Central memory CD8-positive, alpha-beta T cell (primary cell): Measurements from ENCODE around the gene NAT14.
A peak's percentile ranks its signal among the peaks of the same experiment; 100 is the strongest.

ENCODE experiments used
- ATAC-seq: fragments of 150-1000 bp; cut with Tn5 transposase; replicated peaks from 2 replicates; pipeline ENCODE4 v1.10.0; 2022; ENCODE audit warnings: mild to moderate bottlenecking, moderate FRiP score, moderate number of reproducible peaks; ENCODE audit not compliant: poor library complexity, severe bottlenecking; ENCODE audit errors: extremely low read depth
- DNase-seq, 2 donors: peaks; one replicate each; pipeline ENCODE4 v3.0.0; 2021; ENCODE audit warnings: low spot score in 2 of 2
- H3K27ac Mint-ChIP-seq: one replicate; pipeline ENCODE4 v1.8.0; 2022; ENCODE audit warnings: low read depth, mild to moderate bottlenecking, moderate library complexity, mixed read lengths
- H3K27me3 Mint-ChIP-seq: one replicate; pipeline ENCODE4 v1.8.0; 2022; ENCODE audit warnings: mixed read lengths
- H3K36me3 Mint-ChIP-seq: one replicate; pipeline ENCODE4 v1.8.0; 2022; ENCODE audit warnings: mild to moderate bottlenecking, moderate library complexity, mixed read lengths; ENCODE audit not compliant: insufficient read depth
- H3K4me1 Mint-ChIP-seq: one replicate; pipeline ENCODE4 v1.8.0; 2022; ENCODE audit warnings: mixed read lengths
- H3K4me3 Mint-ChIP-seq: one replicate; pipeline ENCODE4 v1.8.0; 2022; ENCODE audit warnings: mild to moderate bottlenecking, moderate library complexity, mixed read lengths
- H3K9me3 Mint-ChIP-seq: one replicate; pipeline ENCODE4 v1.8.0; 2022; ENCODE audit warnings: mixed read lengths

NAT14 gene

GRCh38 chr19:55479451-55480230 lies 5.3 kb upstream of the NAT14 start:
- H3K9me3 Mint-ChIP-seq = no peaks in the 10 kb centered on the region
- H3K27ac Mint-ChIP-seq = no peak overlapping the region
- no peak overlapping the region for H3K4me3 Mint-ChIP-seq
- H3K4me1 Mint-ChIP-seq = peaks cover 38% of the 10 kb centered on the region
- no peaks in the 10 kb centered on the region for H3K27me3 Mint-ChIP-seq
- peaks cover 18% of the 10 kb centered on the region for H3K36me3 Mint-ChIP-seq
- no peak for ATAC-seq
- DNase-seq = no peak

- ATAC-seq = no peak
- Mint-ChIP-seq H3K4me1 (peaks cover 43% of the 10 kb centered on the region), H3K4me3 (no peak overlapping the region), H3K9me3 (no peaks in the 10 kb centered on the region), H3K27me3 (no peaks in the 10 kb centered on the region), H3K36me3 (peaks cover 22% of the 10 kb centered on the region), H3K27ac (no peak overlapping the region)
- no peak for DNase-seq
Observed at GRCh38 chr19:55481148-55481793, 3.7 kb upstream of the NAT14 start.

- H3K27me3 Mint-ChIP-seq = no peaks in the 10 kb centered on the region
- no peak overlapping the region for H3K4me3 Mint-ChIP-seq
- ATAC-seq = no peak
- peaks cover 44% of the 10 kb centered on the region for H3K4me1 Mint-ChIP-seq
- no peak for DNase-seq
- H3K27ac Mint-ChIP-seq = no peak overlapping the region
- peaks cover 19% of the 10 kb centered on the region for H3K36me3 Mint-ChIP-seq
- no peaks in the 10 kb centered on the region for H3K9me3 Mint-ChIP-seq
Observed at GRCh38 chr19:55481794-55482155, 3.2 kb upstream of the NAT14 start.

- H3K27ac Mint-ChIP-seq = no peak overlapping the region
- no peak for DNase-seq
- peaks cover 38% of the 10 kb centered on the region for H3K4me1 Mint-ChIP-seq
- peaks cover 17% of the 10 kb centered on the region for H3K36me3 Mint-ChIP-seq
- no peaks in the 10 kb centered on the region for H3K27me3 Mint-ChIP-seq
- no peak overlapping the region for H3K4me3 Mint-ChIP-seq
- ATAC-seq = no peak
- H3K9me3 Mint-ChIP-seq = no peaks in the 10 kb centered on the region
Observed at GRCh38 chr19:55482156-55482961, 2.6 kb upstream of the NAT14 start.

- Mint-ChIP-seq H3K27ac (no peak overlapping the region), H3K36me3 (peaks cover 17% of the 10 kb centered on the region), H3K4me3 (no peak overlapping the region), H3K27me3 (no peaks in the 10 kb centered on the region), H3K9me3 (no peaks in the 10 kb centered on the region), H3K4me1 (peaks cover 31% of the 10 kb centered on the region)
- ATAC-seq = no peak
- no peak for DNase-seq
Observed at GRCh38 chr19:55482967-55483705, 1.9 kb upstream of the NAT14 start.

GRCh38 chr19:55483706-55484592 lies 1.0 kb upstream of the NAT14 start:
- no peak for DNase-seq
- ATAC-seq = no peak
- Mint-ChIP-seq H3K9me3 (no peaks in the 10 kb centered on the region), H3K27me3 (no peaks in the 10 kb centered on the region), H3K27ac (peak overlapping the region; percentile 76), H3K4me3 (peak overlapping the region; percentile 66), H3K4me1 (peaks cover 23% of the 10 kb centered on the region), H3K36me3 (peaks cover 14% of the 10 kb centered on the region)

GRCh38 chr19:55485439-55486011 lies 537 bp downstream of the NAT14 start:
- Mint-ChIP-seq H3K27ac (peak overlapping the region; percentile 76), H3K4me1 (peaks cover 12% of the 10 kb centered on the region), H3K36me3 (peaks cover 14% of the 10 kb centered on the region), H3K9me3 (no peaks in the 10 kb centered on the region), H3K27me3 (no peaks in the 10 kb centered on the region), H3K4me3 (peak overlapping the region; percentile 66)
- ATAC-seq (peak; percentile 16), DNase-seq (no peak)

- Mint-ChIP-seq H3K36me3 (peaks cover 14% of the 10 kb centered on the region), H3K4me1 (peaks cover 12% of the 10 kb centered on the region), H3K9me3 (no peaks in the 10 kb centered on the region), H3K27ac (peak overlapping the region; percentile 76), H3K27me3 (no peaks in the 10 kb centered on the region), H3K4me3 (peak overlapping the region; percentile 66)
- ATAC-seq (no peak), DNase-seq (no peak)
Observed at GRCh38 chr19:55486043-55486970, 1.3 kb downstream of the NAT14 start.

- no peak for ATAC-seq
- H3K4me3 Mint-ChIP-seq = peak overlapping the region; percentile 31
Observed at GRCh38 chr19:55486971-55487923, 2.3 kb downstream of the NAT14 start.

More at GRCh38 chr19:55486971-55487923, 2.3 kb downstream of the NAT14 start:
- H3K9me3 Mint-ChIP-seq = no peaks in the 10 kb centered on the region
- no peak for DNase-seq
- peaks cover 6% of the 10 kb centered on the region for H3K27me3 Mint-ChIP-seq
- H3K36me3 Mint-ChIP-seq = peaks cover 14% of the 10 kb centered on the region
- peak overlapping the region; percentile 64 for H3K27ac Mint-ChIP-seq
- H3K4me1 Mint-ChIP-seq = peaks cover 12% of the 10 kb centered on the region
